Retinal pigment epithelial cell (primary cell): Measurements from ENCODE around the gene TEX101.

Experiments
- DNase-seq: peaks from one replicate; pipeline ENCODE4 v3.0.0-alpha.2; 2010; ENCODE audit warnings: low read depth
- H3K4me3 ChIP-seq: 2 replicates; pipeline ENCODE4 v1.5.1; 2011; ENCODE audit warnings: mild to moderate bottlenecking, low read length, control low read depth, moderate library complexity
- CTCF ChIP-seq: conservative IDR thresholded peaks from 2 replicates; pipeline ENCODE4 v1.5.1; 2011; ENCODE audit warnings: low read depth, low read length, control low read depth, inconsistent platforms

The TEX101 gene

DNA sequence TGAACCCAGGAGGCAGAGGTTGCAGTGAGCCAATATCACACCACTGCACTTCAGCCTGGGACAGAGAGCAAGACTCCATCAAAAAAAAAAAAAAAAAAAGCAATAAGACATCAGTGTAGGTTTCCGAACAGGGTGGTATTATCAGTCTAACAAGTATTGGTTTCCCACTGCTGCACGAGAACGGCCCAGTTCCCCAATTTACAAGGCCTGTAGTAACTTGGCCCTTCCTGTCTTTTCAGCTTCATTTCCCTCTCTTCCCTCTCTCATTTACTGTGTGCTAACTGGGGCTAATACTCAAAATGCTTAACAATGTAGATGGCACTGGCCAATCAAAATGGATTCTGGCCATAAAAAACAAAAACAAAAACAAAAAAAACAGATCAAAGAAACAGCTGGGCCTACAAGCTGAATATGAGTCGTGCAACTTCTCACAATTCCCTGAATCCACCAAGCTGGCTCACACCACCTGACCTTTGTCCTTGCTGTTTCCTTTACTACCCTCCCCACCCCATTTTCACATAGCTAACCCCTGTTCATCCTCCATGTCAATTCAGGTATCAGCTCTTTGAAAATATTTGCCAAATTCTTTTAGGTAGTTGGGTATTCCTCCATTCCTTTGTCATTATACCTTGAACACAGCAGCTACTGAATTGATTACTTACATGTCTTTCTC, 2.4 kb downstream of the TEX101 start:
- TF ChIP-seq CTCF: no peak
- no peak overlapping the region for H3K4me3 ChIP-seq
- no peak for DNase-seq

DNA sequence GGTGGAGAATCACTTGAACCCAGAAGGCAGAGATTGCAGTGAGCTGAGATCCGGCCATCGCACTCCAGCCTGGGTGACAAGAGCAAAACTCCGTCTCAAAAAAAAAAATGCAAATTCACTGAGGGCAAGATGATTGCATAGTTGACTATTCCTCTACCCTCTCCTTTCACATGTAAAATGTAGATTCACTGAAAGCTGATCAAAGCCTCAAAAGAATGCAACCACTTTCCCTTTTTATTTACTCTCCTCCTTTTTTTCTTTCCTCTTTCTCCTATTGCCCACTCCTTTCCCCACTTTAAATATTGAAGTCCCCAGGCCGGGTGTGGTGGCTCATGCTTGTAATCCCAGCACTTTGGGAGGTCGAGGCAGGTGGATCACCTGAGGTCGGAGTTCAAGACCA, 6.3 kb downstream of the TEX101 start:
- no peak overlapping the region for H3K4me3 ChIP-seq
- TF ChIP-seq CTCF: no peak
- DNase-seq: no peak

DNA sequence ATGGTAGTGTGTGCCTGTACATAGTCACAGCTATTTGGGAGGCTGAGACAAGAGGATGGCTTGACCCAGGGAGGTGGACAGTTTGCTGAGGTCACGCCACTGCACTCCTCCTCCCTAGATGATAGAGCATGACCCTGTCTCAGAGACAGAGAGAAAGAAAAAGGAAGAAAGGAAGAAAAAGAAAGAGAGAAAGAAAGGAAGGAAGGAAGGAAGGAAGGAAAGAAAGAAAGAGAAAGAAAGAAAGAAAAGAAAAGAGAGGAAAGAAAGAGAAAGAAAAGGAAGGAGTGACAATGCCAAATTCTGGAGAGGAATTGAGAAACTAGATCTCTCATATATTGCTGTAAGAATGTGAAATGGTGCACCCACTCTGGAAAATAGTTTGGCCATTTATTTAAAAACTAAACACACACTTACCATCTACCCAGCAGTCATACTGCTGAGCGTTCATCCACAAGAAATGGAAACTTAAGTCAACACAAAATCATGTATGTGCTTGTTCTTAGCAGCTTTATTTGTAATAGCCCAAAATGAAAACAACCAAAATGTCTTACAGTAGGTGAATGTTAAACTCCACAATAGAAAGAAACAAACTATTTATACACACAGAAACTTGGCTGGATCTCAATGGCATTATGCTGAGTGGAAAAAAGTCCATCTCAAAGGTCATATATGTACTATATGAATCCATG, 7.5 kb downstream of the TEX101 start:
- no peak for TF ChIP-seq CTCF
- no peak for DNase-seq

DNA sequence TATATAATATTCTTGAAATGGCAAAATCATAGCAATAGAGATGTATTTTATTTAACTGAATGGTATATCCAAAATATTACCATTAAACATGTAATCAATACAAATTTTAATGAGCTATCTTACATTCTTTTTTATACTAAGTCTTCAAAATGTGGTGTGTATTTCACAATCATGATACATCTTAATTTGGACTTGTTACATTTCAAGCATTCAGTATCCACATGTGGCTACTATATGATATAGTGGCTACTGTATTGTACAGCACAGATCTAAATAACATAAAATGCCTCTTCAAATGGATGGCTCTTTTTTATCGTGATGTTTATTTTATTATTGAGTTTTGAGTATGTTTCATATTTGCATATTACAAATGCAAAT, 8.0 kb downstream of the TEX101 start:
- no peak overlapping the region for H3K4me3 ChIP-seq
- TF ChIP-seq CTCF: no peak
- DNase-seq: no peak

More for the DNA sequence above, 7.5 kb downstream of the TEX101 start:
- no peak overlapping the region for H3K4me3 ChIP-seq

GRCh38 chr19:43423779-43424178, 9.1 kb downstream of the TEX101 start:
- H3K4me3 ChIP-seq: no peak overlapping the region
- no peak for TF ChIP-seq CTCF
- DNase-seq: no peak

GRCh38 chr19:43425567-43426392, 11.1 kb downstream of the TEX101 start:
- H3K4me3 ChIP-seq: no peak overlapping the region
- peak; percentile 73 for TF ChIP-seq CTCF
- peak; percentile 68 for DNase-seq
